CD4-positive, alpha-beta memory T cell (primary cell): ENCODE measurements around the gene RGL1. TPM values are rescaled to one million over a fixed set of nuclear protein-coding genes. Genes with fewer than 3 reads are reported as not detected.
A peak's percentile ranks its signal among the peaks of the same experiment; 100 is the strongest.

Experiments
- CTCF ChIA-PET: fragments of 350-600 bp; sonication (Branson Sonifier 250); formaldehyde crosslinking; loops from one replicate; lab custom pipeline; 2021; ENCODE audit warnings: inconsistent platforms; ENCODE audit not compliant: partially characterized antibody; lab: Charles Lee
- POLR2A ChIA-PET: fragments of 350-600 bp; sonication (Branson Sonifier 250); formaldehyde crosslinking; loops from one replicate; lab custom pipeline; 2021; ENCODE audit not compliant: partially characterized antibody; lab: Charles Lee
- DNase-seq, 5 donors: peaks; one replicate each; pipeline versions ENCODE4 v3.0.0 to v3.0.0-alpha.2; 2020 to 2022; ENCODE audit warnings: mixed read lengths in 1 of 5
- H3K27ac ChIP-seq: one replicate; pipeline ENCODE4 v1.7.0; 2013; ENCODE audit warnings: low read depth, low read length
- H3K27me3 ChIP-seq: 2 replicates; pipeline ENCODE4 v1.7.0; 2013; ENCODE audit warnings: mild to moderate bottlenecking, low read length, moderate library complexity; ENCODE audit not compliant: insufficient read depth
- H3K36me3 ChIP-seq: 2 replicates; pipeline ENCODE4 v1.7.0; 2013; ENCODE audit warnings: mild to moderate bottlenecking, low read length, moderate library complexity; ENCODE audit not compliant: insufficient read depth
- H3K4me1 ChIP-seq: 2 replicates; pipeline ENCODE4 v1.7.0; 2013; ENCODE audit warnings: mild to moderate bottlenecking, low read length, moderate library complexity; ENCODE audit not compliant: insufficient read depth
- H3K4me3 ChIP-seq, 2 donors: one replicate each; pipeline ENCODE4 v1.7.0; 2013; ENCODE audit warnings: low read length in 2 of 2, mild to moderate bottlenecking in 1 of 2
- H3K9me3 ChIP-seq, 2 donors: one replicate each; pipeline ENCODE4 v1.7.0; 2013; ENCODE audit warnings: low read length in 2 of 2, control low read depth in 1 of 2; ENCODE audit not compliant: control insufficient read depth in 1 of 2
- H3K27ac Mint-ChIP-seq, 7 donors: one replicate each; pipeline ENCODE4 v1.8.0; 2020 to 2021; ENCODE audit warnings: mixed read lengths in 7 of 7, mild to moderate bottlenecking in 6 of 7, inconsistent platforms in 3 of 7, moderate library complexity in 3 of 7
- H3K27me3 Mint-ChIP-seq, 2 donors: one replicate each; pipeline ENCODE4 v1.8.0; 2020 to 2021; ENCODE audit warnings: mixed read lengths in 2 of 2
- H3K36me3 Mint-ChIP-seq, 2 donors: one replicate each; pipeline ENCODE4 v1.8.0; 2020 to 2021; ENCODE audit warnings: mixed read lengths in 2 of 2, inconsistent platforms in 1 of 2, mild to moderate bottlenecking in 1 of 2
- H3K4me1 Mint-ChIP-seq, 4 donors: one replicate each; pipeline ENCODE4 v1.8.0; 2020 to 2021; ENCODE audit warnings: mixed read lengths in 4 of 4, mild to moderate bottlenecking in 1 of 4
- H3K4me3 Mint-ChIP-seq, 8 donors: one replicate each; pipeline ENCODE4 v1.8.0; 2020 to 2021; ENCODE audit warnings: mixed read lengths in 8 of 8, mild to moderate bottlenecking in 7 of 8, moderate library complexity in 6 of 8, inconsistent platforms in 3 of 8
- H3K9me3 Mint-ChIP-seq, 8 donors: one replicate each; pipeline ENCODE4 v1.8.0; 2020 to 2021; ENCODE audit warnings: mixed read lengths in 8 of 8, mild to moderate bottlenecking in 5 of 8, inconsistent platforms in 3 of 8, moderate library complexity in 1 of 8
- intact Hi-C: fragments of 100-400 bp; cut with micrococcal nuclease; formaldehyde crosslinking; loops from one replicate; pipeline ENCODE4 v1.15.1; 2023
- polyA plus RNA-seq, 2 donors: library from polyadenylated mRNA; unstranded; fragments of 300-500 nt; fragmentation: Illumina TruSeq; gene quantifications; one replicate each; pipeline ENCODE4 v1.2.3, GENCODE V29; 2021
- total RNA-seq, 2 experiments: library from RNA; stranded (reverse); gene quantifications; one replicate each; pipeline ENCODE4 v1.2.3, GENCODE V29; 2021

Gene RGL1
- total and polyA plus RNA-seq, 4 experiments from 2014 or later = 2.3 to 5.3 (median 3.8) TPM

- no peaks in the 10 kb centered on the region for H3K4me1 ChIP-seq
- Mint-ChIP-seq H3K27ac (no peak overlapping the region), H3K4me3 (no peak overlapping the region), H3K27me3 (no peaks in the 10 kb centered on the region), H3K4me1 (no peaks in the 10 kb centered on the region), H3K9me3 (no peaks in the 10 kb centered on the region), H3K36me3 (peaks cover 6 to 24% of the 10 kb centered on the region in 2 donors)
- H3K27me3 ChIP-seq = no peaks in the 10 kb centered on the region
- DNase-seq = no peak
- H3K9me3 ChIP-seq = no peaks in the 10 kb centered on the region
- H3K36me3 ChIP-seq = no peaks in the 10 kb centered on the region
- POLR2A ChIA-PET = no interaction called here
- no peak overlapping the region for H3K27ac ChIP-seq
- H3K4me3 ChIP-seq = no peak overlapping the region
- intact Hi-C loops = no loop called here
- CTCF ChIA-PET = interaction anchor here (1.4 kb wide), 1 partner anchor 33 kb away, joined by 3 read pairs; no protein-coding TSS in a partner anchor
Measured at GRCh38 chr1:183922197-183922596, 117.3 kb downstream of the RGL1 start.

GRCh38 chr1:183925947-183926346, 121.0 kb downstream of the RGL1 start:
- Histone ChIP-seq H3K4me1 (no peaks in the 10 kb centered on the region), H3K36me3 (no peaks in the 10 kb centered on the region), H3K9me3 (no peaks in the 10 kb centered on the region), H3K27me3 (no peaks in the 10 kb centered on the region), H3K4me3 (no peak overlapping the region), H3K27ac (no peak overlapping the region)
- CTCF ChIA-PET = no interaction called here
- Mint-ChIP-seq H3K36me3 (peaks cover 6 to 24% of the 10 kb centered on the region in 2 donors), H3K4me1 (peaks cover 0 to 2% (median 0%) of the 10 kb centered on the region in 4 donors), H3K27ac (no peak overlapping the region), H3K9me3 (no peaks in the 10 kb centered on the region), H3K27me3 (no peaks in the 10 kb centered on the region), H3K4me3 (no peak overlapping the region)
- POLR2A ChIA-PET = no interaction called here
- no peak for DNase-seq
- intact Hi-C loops = no loop called here

- POLR2A ChIA-PET = no interaction called here
- DNase-seq = no peak
- Histone ChIP-seq H3K27ac (no peak overlapping the region), H3K36me3 (no peaks in the 10 kb centered on the region), H3K4me3 (no peak overlapping the region), H3K4me1 (no peaks in the 10 kb centered on the region), H3K27me3 (no peaks in the 10 kb centered on the region), H3K9me3 (no peaks in the 10 kb centered on the region)
- no peaks in the 10 kb centered on the region for H3K9me3 Mint-ChIP-seq
- H3K27ac Mint-ChIP-seq = no peak overlapping the region
- H3K27me3 Mint-ChIP-seq = no peaks in the 10 kb centered on the region
- CTCF ChIA-PET = interaction anchor here (1.9 kb wide), 1 partner anchor 11 kb away, joined by 6 read pairs; no protein-coding TSS in a partner anchor
- peaks cover 6 to 19% of the 10 kb centered on the region in 2 donors for H3K36me3 Mint-ChIP-seq
- H3K4me3 Mint-ChIP-seq = no peak overlapping the region
- H3K4me1 Mint-ChIP-seq = peaks cover 0 to 2% (median 0%) of the 10 kb centered on the region in 4 donors
- intact Hi-C loops = no loop called here
Measured at GRCh38 chr1:183926983-183927382, 122.1 kb downstream of the RGL1 start.

- intact Hi-C loops = no loop called here
- H3K27me3 Mint-ChIP-seq = peaks cover 0 to 2% of the 10 kb centered on the region in 2 donors
- H3K36me3 ChIP-seq = no peaks in the 10 kb centered on the region
- no peaks in the 10 kb centered on the region for H3K9me3 Mint-ChIP-seq
- peaks cover 0 to 2% (median 0%) of the 10 kb centered on the region in 4 donors for H3K4me1 Mint-ChIP-seq
- H3K27ac ChIP-seq = no peak overlapping the region
- no peak overlapping the region for H3K4me3 ChIP-seq
- ChIA-PET CTCF (interaction anchor here (1.8 kb wide), 1 partner anchor 16 kb away, joined by 6 read pairs; no protein-coding TSS in a partner anchor), POLR2A (no interaction called here)
- DNase-seq = no peak
- H3K36me3 Mint-ChIP-seq = no peaks in the 10 kb centered on the region
- no peaks in the 10 kb centered on the region for H3K9me3 ChIP-seq
- no peaks in the 10 kb centered on the region for H3K27me3 ChIP-seq
- no peaks in the 10 kb centered on the region for H3K4me1 ChIP-seq
- H3K4me3 Mint-ChIP-seq = no peak overlapping the region
- peak overlapping the region in 2 of 7 donors; percentile 1 to 3 for H3K27ac Mint-ChIP-seq
Measured at GRCh38 chr1:183931646-183932271, 126.8 kb downstream of the RGL1 start.

- H3K27me3 Mint-ChIP-seq = peaks cover 0 to 2% of the 10 kb centered on the region in 2 donors
- H3K4me3 Mint-ChIP-seq = no peak overlapping the region
- H3K36me3 Mint-ChIP-seq = no peaks in the 10 kb centered on the region
- intact Hi-C loops = no loop called here
- H3K9me3 ChIP-seq = no peaks in the 10 kb centered on the region
- no peak overlapping the region for H3K4me3 ChIP-seq
- no peak overlapping the region for H3K27ac ChIP-seq
- H3K36me3 ChIP-seq = no peaks in the 10 kb centered on the region
- peaks cover 0 to 2% (median 0%) of the 10 kb centered on the region in 4 donors for H3K4me1 Mint-ChIP-seq
- H3K27ac Mint-ChIP-seq = no peak overlapping the region
- no peaks in the 10 kb centered on the region for H3K4me1 ChIP-seq
- no peaks in the 10 kb centered on the region for H3K27me3 ChIP-seq
- no peaks in the 10 kb centered on the region for H3K9me3 Mint-ChIP-seq
- CTCF ChIA-PET = interaction anchor here (1.8 kb wide), 1 partner anchor 17 kb away, joined by 6 read pairs; no protein-coding TSS in a partner anchor
- POLR2A ChIA-PET = no interaction called here
- DNase-seq = no peak
Measured at GRCh38 chr1:183932412-183932811, 127.5 kb downstream of the RGL1 start.

- intact Hi-C loops = no loop called here
- H3K9me3 ChIP-seq = no peaks in the 10 kb centered on the region
- Mint-ChIP-seq H3K4me1 (peaks cover 0 to 2% (median 0%) of the 10 kb centered on the region in 4 donors), H3K4me3 (no peak overlapping the region), H3K27ac (peak overlapping the region in 1 of 7 donors; percentile 70), H3K27me3 (peaks cover 0 to 2% of the 10 kb centered on the region in 2 donors), H3K9me3 (no peaks in the 10 kb centered on the region), H3K36me3 (no peaks in the 10 kb centered on the region)
- no peak overlapping the region for H3K27ac ChIP-seq
- CTCF ChIA-PET = interaction anchor here (2.8 kb wide), 1 partner anchor 17 kb away, joined by 16 read pairs; no protein-coding TSS in a partner anchor
- POLR2A ChIA-PET = no interaction called here
- no peak overlapping the region for H3K4me3 ChIP-seq
- no peak for DNase-seq
- H3K36me3 ChIP-seq = no peaks in the 10 kb centered on the region
- no peaks in the 10 kb centered on the region for H3K4me1 ChIP-seq
- H3K27me3 ChIP-seq = no peaks in the 10 kb centered on the region
Measured at GRCh38 chr1:183933528-183934179, 128.7 kb downstream of the RGL1 start.

- Mint-ChIP-seq H3K27me3 (peaks cover 0 to 2% of the 10 kb centered on the region in 2 donors), H3K36me3 (no peaks in the 10 kb centered on the region), H3K9me3 (no peaks in the 10 kb centered on the region), H3K4me1 (peaks cover 0 to 2% (median 0%) of the 10 kb centered on the region in 4 donors), H3K27ac (peak overlapping the region in 3 of 7 donors; percentile 4 to 43 (median 17)), H3K4me3 (no peak overlapping the region)
- no peaks in the 10 kb centered on the region for H3K36me3 ChIP-seq
- CTCF ChIA-PET = interaction anchor here (2.8 kb wide), 1 partner anchor 18 kb away, joined by 16 read pairs; no protein-coding TSS in a partner anchor
- H3K9me3 ChIP-seq = no peaks in the 10 kb centered on the region
- no peaks in the 10 kb centered on the region for H3K27me3 ChIP-seq
- DNase-seq = no peak
- H3K4me3 ChIP-seq = no peak overlapping the region
- intact Hi-C loops = no loop called here
- POLR2A ChIA-PET = no interaction called here
- no peak overlapping the region for H3K27ac ChIP-seq
- no peaks in the 10 kb centered on the region for H3K4me1 ChIP-seq
Measured at GRCh38 chr1:183934314-183934713, 129.4 kb downstream of the RGL1 start.
